HL-60 (cell line): ENCODE results near the gene MAPK12.

Experiments
- CTCF ChIP-seq: IDR thresholded peaks from one replicate; pipeline ENCODE4 v1.5.1; 2011; ENCODE audit warnings: low read length, control low read depth, inconsistent platforms; ENCODE audit not compliant: insufficient read depth
- GABPA ChIP-seq: IDR thresholded peaks from 2 replicates; pipeline ENCODE4 v1.6.1; 2012; ENCODE audit warnings: low read depth
- POLR2AphosphoS5 ChIP-seq: IDR thresholded peaks from 2 replicates; pipeline ENCODE4 v1.6.1; 2012; ENCODE audit warnings: low read depth
- REST ChIP-seq: IDR thresholded peaks from 2 replicates; pipeline ENCODE4 v1.6.1; 2012; ENCODE audit warnings: low read depth; ENCODE audit not compliant: insufficient replicate concordance

GRCh38 chr22:50213263-50213662 is 48.2 kb downstream of the MAPK12 start:
- TF ChIP-seq CTCF = no peak
- TF ChIP-seq POLR2AphosphoS5 = no peak
- TF ChIP-seq REST = no peak
- no peak for TF ChIP-seq GABPA
